ENCODE results near the gene RBFOX1.

RBFOX1 gene

GRCh38 chr16:7624871-7625766 is 292.5 kb downstream of the RBFOX1 start:
- CTCF ChIA-PET = no interaction called here
- no peak for DNase-seq (ENCODE audit: extremely low spot score)
- no peak for TF ChIP-seq CTCF (IDR thresholded peaks at IDR 0.05; ENCODE audit: control extremely low read depth, extremely low read depth, low read depth, missing control alignments)
- POLR2A ChIA-PET = no interaction called here

- ChIA-PET CTCF (no interaction called here), POLR2A (no interaction called here)
- no peak for DNase-seq (ENCODE audit: extremely low spot score)
- TF ChIP-seq CTCF (IDR thresholded peaks at IDR 0.05; ENCODE audit: control extremely low read depth, extremely low read depth, low read depth, missing control alignments) = no peak
Observed at GRCh38 chr16:7628981-7629380, 296.3 kb downstream of the RBFOX1 start.

- no peak for TF ChIP-seq CTCF (IDR thresholded peaks at IDR 0.05; ENCODE audit: control extremely low read depth, extremely low read depth, low read depth, missing control alignments)
- no peak for DNase-seq (ENCODE audit: extremely low spot score)
- ChIA-PET POLR2A (no interaction called here), CTCF (no interaction called here)
Observed at GRCh38 chr16:7629571-7629970, 296.9 kb downstream of the RBFOX1 start.

GRCh38 chr16:7637446-7637845 is 304.8 kb downstream of the RBFOX1 start:
- ChIA-PET CTCF (no interaction called here), POLR2A (no interaction called here)
- no peak for DNase-seq (ENCODE audit: extremely low spot score)
- no peak for TF ChIP-seq CTCF (IDR thresholded peaks at IDR 0.05; ENCODE audit: control extremely low read depth, extremely low read depth, low read depth, missing control alignments)

- POLR2A ChIA-PET = no interaction called here
- no peak for TF ChIP-seq CTCF (IDR thresholded peaks at IDR 0.05; ENCODE audit: control extremely low read depth, extremely low read depth, low read depth, missing control alignments)
- CTCF ChIA-PET = no interaction called here
- DNase-seq (ENCODE audit: extremely low spot score) = no peak
Observed at GRCh38 chr16:7638306-7638705, 305.7 kb downstream of the RBFOX1 start.

- TF ChIP-seq CTCF (IDR thresholded peaks at IDR 0.05; ENCODE audit: control extremely low read depth, extremely low read depth, low read depth, missing control alignments) = no peak
- CTCF ChIA-PET = no interaction called here
- POLR2A ChIA-PET = no interaction called here
- no peak for DNase-seq (ENCODE audit: extremely low spot score)
Observed at GRCh38 chr16:7640334-7640733, 307.7 kb downstream of the RBFOX1 start.

Measured in GM10248 (cell line).